Smooth muscle cell (in vitro differentiated cells): ENCODE measurements around the gene TMEM72. TPM values are rescaled to one million over a fixed set of nuclear protein-coding genes. Genes with fewer than 3 reads are reported as not detected.

Experiments used
- DNase-seq: peaks from one replicate; lab custom pipeline; 2025; ENCODE audit not compliant: unreplicated experiment; lab: John Stamatoyannopoulos, UW
- H2AFZ ChIP-seq: fragments of 200-600 bp; sonication (generic); 2 replicates; pipeline ENCODE4 v1.6.0; 2016; ENCODE audit warnings: antibody characterized with exemption, low read depth, mild to moderate bottlenecking
- H3F3A ChIP-seq: fragments of 200-600 bp; sonication (generic); 2 replicates; pipeline ENCODE4 v1.6.0; 2017; ENCODE audit warnings: antibody characterized with exemption, low read depth
- H3K27ac ChIP-seq: fragments of 200-600 bp; sonication (generic); 2 replicates; pipeline ENCODE4 v1.5.1; 2016; ENCODE audit warnings: low read depth, mild to moderate bottlenecking
- H3K27me3 ChIP-seq: fragments of 200-600 bp; sonication (generic); 2 replicates; pipeline ENCODE4 v1.6.1; 2016; ENCODE audit warnings: low read depth, mild to moderate bottlenecking
- H3K36me3 ChIP-seq: fragments of 200-600 bp; sonication (generic); 2 replicates; pipeline ENCODE4 v1.5.1; 2016; ENCODE audit warnings: low read depth
- H3K4me1 ChIP-seq: fragments of 200-600 bp; sonication (generic); 2 replicates; pipeline ENCODE4 v1.5.1; 2016; ENCODE audit warnings: low read depth
- H3K4me2 ChIP-seq: fragments of 200-600 bp; sonication (generic); 2 replicates; pipeline ENCODE4 v1.6.0; 2016; ENCODE audit warnings: mild to moderate bottlenecking
- H3K4me3 ChIP-seq: fragments of 200-600 bp; sonication (generic); 2 replicates; pipeline ENCODE4 v1.5.1; 2016; ENCODE audit warnings: mild to moderate bottlenecking
- H3K79me2 ChIP-seq: fragments of 200-600 bp; sonication (generic); 2 replicates; pipeline ENCODE4 v1.6.0; 2016; ENCODE audit warnings: low read depth, mild to moderate bottlenecking
- H3K9ac ChIP-seq: fragments of 200-600 bp; sonication (generic); 2 replicates; pipeline ENCODE4 v1.6.0; 2016; ENCODE audit warnings: low read depth
- H3K9me3 ChIP-seq: fragments of 200-600 bp; sonication (generic); replicated peaks from 2 replicates; pipeline ENCODE4 v1.5.1; 2016; ENCODE audit warnings: low read depth
- H4K20me1 ChIP-seq: fragments of 200-600 bp; sonication (generic); 2 replicates; pipeline ENCODE4 v1.6.0; 2016; ENCODE audit warnings: low read depth
- WGBS: methylation state at CpG from one replicate; pipeline ENCODE4 v1.1.7; 2016; ENCODE audit warnings: low lambda C conversion rate; 5-methylcytosine and 5-hydroxymethylcytosine counted together
- polyA plus RNA-seq: library from polyadenylated mRNA; unstranded; fragments of >200 nt; fragmentation: Nextera tagmentation; extraction: Ambion mirVana; gene quantifications from 2 replicates; pipeline ENCODE4 v1.2.1, GENCODE V29; 2016
- total RNA-seq: library from RNA; depleted of rRNA; stranded (reverse); fragments of >200 nt; gene quantifications from 2 replicates; pipeline ENCODE4 v1.2.3, GENCODE V29; 2014
- TF ChIP-seq, protein P1 (sequence below): fragments of 200-600 bp; sonication (generic); IDR thresholded peaks from 2 replicates; pipeline ENCODE4 v1.5.1; 2017; ENCODE audit warnings: borderline replicate concordance, mild to moderate bottlenecking, antibody characterized with exemption; ENCODE audit not compliant: insufficient read depth, poor library complexity, severe bottlenecking

Gene TMEM72
- total and polyA plus RNA-seq, 2 experiments from 2014 or later, result not detected

DNA sequence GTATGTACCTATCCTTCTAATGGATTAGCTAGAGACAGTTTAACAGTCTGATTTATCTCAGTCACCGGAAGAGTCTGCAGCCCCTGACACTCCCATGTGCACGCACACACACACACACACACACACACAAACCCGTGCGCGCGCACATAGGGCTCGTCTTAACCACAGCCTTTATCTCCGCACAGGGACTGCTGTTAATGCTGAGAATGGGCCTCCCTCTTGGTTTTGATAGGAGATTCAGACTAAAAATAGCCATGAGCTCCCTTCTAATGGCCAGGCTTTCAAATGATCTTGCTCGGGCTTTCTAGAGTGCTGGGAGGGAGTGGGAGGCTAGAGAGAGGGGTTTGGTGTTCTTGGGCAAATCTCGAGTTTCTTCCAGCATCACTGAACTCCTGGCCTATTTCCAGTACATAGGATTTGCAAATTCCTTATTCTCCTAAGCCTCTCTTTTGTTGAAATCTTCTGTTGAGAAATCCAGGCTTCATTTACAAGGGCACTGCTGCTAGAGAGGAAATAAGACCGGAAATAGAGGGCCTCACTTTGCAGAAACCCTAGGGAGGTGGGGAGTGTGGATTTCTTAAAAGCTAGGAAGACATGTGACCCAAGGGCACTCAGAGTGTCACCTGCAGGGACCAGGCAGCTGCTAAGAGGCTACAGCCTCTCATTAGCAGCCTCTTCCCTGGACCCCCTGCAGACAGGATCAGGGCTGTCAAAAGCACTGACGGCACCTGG, 2.4 kb downstream of the TMEM72 start:
- Histone ChIP-seq H3K4me1 (peaks cover 6% of the 10 kb centered on the region), H3K9ac (no peak overlapping the region), H3K9me3 (no peaks in the 10 kb centered on the region), H3K27ac (no peak overlapping the region), H3K36me3 (no peaks in the 10 kb centered on the region), H3K4me3 (no peak overlapping the region), H2AFZ (no peak overlapping the region), H3F3A (no peaks in the 10 kb centered on the region), H3K27me3 (no peaks in the 10 kb centered on the region), H3K79me2 (no peaks in the 10 kb centered on the region), H3K4me2 (peak overlapping the region; percentile 57), H4K20me1 (no peaks in the 10 kb centered on the region)
- 36% methylated on average over 12 of the region's 12 CpGs for WGBS
- no peak for DNase-seq
- TF ChIP-seq, protein P1, sequence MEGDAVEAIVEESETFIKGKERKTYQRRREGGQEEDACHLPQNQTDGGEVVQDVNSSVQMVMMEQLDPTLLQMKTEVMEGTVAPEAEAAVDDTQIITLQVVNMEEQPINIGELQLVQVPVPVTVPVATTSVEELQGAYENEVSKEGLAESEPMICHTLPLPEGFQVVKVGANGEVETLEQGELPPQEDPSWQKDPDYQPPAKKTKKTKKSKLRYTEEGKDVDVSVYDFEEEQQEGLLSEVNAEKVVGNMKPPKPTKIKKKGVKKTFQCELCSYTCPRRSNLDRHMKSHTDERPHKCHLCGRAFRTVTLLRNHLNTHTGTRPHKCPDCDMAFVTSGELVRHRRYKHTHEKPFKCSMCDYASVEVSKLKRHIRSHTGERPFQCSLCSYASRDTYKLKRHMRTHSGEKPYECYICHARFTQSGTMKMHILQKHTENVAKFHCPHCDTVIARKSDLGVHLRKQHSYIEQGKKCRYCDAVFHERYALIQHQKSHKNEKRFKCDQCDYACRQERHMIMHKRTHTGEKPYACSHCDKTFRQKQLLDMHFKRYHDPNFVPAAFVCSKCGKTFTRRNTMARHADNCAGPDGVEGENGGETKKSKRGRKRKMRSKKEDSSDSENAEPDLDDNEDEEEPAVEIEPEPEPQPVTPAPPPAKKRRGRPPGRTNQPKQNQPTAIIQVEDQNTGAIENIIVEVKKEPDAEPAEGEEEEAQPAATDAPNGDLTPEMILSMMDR, result no peak

DNA sequence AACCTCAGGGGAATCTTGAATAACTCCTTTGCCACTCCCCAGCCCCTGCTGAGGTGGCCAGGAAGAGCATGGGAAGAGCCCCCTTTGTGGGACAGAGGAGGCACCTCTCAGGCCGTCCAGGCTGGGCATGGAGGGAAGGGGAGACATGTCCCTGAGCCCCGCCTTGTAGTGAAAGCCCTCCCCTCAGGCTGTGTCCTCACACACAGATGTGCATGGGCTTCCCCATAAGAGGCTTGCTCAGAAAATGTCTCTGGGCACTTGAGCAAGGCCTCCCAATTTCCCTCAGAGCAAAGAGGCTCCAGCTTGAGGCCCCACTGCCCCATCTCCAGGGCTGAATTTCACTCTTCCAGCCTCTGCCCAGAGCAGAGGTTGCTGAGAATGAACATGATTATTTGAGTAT, 3.8 kb downstream of the TMEM72 start:
- Histone ChIP-seq H3K9ac (no peak overlapping the region), H3K27ac (no peak overlapping the region)
- 93% methylated on average over 2 of the region's 2 CpGs for WGBS

DNA sequence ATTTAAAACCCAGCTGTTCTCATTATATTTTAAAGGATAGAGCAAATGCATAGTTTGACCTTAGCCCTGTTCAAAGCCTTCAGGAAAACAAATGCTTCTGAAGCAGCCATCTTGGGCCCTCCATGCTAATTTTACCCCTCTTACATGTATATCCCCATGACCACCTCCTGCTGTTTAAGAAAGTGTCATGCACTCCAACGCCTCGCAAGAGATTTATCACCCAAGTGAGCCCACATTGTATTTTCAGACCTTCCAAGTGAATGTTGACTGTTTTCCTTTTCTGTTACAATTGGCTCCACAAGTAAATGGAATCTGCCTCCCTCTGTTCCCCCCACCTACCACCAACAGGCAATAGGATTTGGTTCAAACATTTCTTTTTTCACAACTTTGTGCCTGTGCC, 5.3 kb downstream of the TMEM72 start:
- Histone ChIP-seq H3K9ac (no peak overlapping the region), H3K4me3 (no peak overlapping the region), H3K4me2 (no peak overlapping the region), H3K27me3 (no peaks in the 10 kb centered on the region), H4K20me1 (no peaks in the 10 kb centered on the region), H3K27ac (no peak overlapping the region), H3K4me1 (peaks cover 6% of the 10 kb centered on the region), H3K9me3 (no peaks in the 10 kb centered on the region), H2AFZ (no peak overlapping the region), H3K36me3 (no peaks in the 10 kb centered on the region), H3K79me2 (no peaks in the 10 kb centered on the region), H3F3A (no peaks in the 10 kb centered on the region)
- TF ChIP-seq, protein P1, result no peak
- no peak for DNase-seq
- WGBS, result 91% methylated on average over 2 of the region's 2 CpGs

More for the DNA sequence above, 3.8 kb downstream of the TMEM72 start:
- no peaks in the 10 kb centered on the region for H3K36me3 ChIP-seq
- H3K27me3 ChIP-seq, result no peaks in the 10 kb centered on the region
- no peak overlapping the region for H2AFZ ChIP-seq
- no peak for DNase-seq
- TF ChIP-seq, protein P1, result no peak
- H4K20me1 ChIP-seq, result no peaks in the 10 kb centered on the region
- no peak overlapping the region for H3K4me2 ChIP-seq
- H3F3A ChIP-seq, result no peaks in the 10 kb centered on the region
- H3K9me3 ChIP-seq, result no peaks in the 10 kb centered on the region
- peaks cover 6% of the 10 kb centered on the region for H3K4me1 ChIP-seq
- H3K79me2 ChIP-seq, result no peaks in the 10 kb centered on the region
- H3K4me3 ChIP-seq, result no peak overlapping the region

DNA sequence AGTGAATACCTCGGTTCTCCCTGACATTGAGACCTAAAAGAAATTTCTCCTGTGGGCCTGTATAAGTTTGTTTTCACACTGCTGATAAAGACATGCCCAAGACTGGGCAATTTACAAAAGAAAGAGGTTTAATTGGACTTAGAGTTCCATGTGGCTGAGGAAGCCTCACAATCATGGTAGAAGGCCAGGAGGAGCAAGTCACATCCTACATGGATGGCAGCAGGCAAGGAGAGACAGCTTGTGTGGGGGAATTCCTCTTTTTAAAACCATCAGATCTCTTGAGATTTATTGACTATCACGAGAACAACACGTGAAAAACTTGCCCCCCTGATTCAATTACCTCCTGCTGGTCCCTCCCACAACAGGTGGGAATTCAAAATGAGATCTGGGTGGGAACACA, 6.7 kb downstream of the TMEM72 start:
- Histone ChIP-seq H3K9ac (no peak overlapping the region), H3K4me1 (peaks cover 6% of the 10 kb centered on the region), H3K27me3 (no peaks in the 10 kb centered on the region), H3K4me3 (no peak overlapping the region), H2AFZ (no peak overlapping the region), H3K27ac (no peak overlapping the region), H4K20me1 (no peaks in the 10 kb centered on the region), H3K9me3 (no peaks in the 10 kb centered on the region), H3F3A (no peaks in the 10 kb centered on the region), H3K79me2 (no peaks in the 10 kb centered on the region), H3K4me2 (no peak overlapping the region), H3K36me3 (no peaks in the 10 kb centered on the region)
- TF ChIP-seq, protein P1, result no peak
- DNase-seq, result no peak
- WGBS, result 77% methylated on average over 3 of the region's 3 CpGs
